ENCODE measurements around the gene GIPC3. TPM values are rescaled to one million over a fixed set of nuclear protein-coding genes. Genes with fewer than 3 reads are reported as not detected.

Gene GIPC3
- total and polyA plus RNA-seq, 2 of the 8 experiments (the other 6 are each of a cell fraction or from before 2014, with no cell fraction given): 1.0 to 1.2 TPM

DNA sequence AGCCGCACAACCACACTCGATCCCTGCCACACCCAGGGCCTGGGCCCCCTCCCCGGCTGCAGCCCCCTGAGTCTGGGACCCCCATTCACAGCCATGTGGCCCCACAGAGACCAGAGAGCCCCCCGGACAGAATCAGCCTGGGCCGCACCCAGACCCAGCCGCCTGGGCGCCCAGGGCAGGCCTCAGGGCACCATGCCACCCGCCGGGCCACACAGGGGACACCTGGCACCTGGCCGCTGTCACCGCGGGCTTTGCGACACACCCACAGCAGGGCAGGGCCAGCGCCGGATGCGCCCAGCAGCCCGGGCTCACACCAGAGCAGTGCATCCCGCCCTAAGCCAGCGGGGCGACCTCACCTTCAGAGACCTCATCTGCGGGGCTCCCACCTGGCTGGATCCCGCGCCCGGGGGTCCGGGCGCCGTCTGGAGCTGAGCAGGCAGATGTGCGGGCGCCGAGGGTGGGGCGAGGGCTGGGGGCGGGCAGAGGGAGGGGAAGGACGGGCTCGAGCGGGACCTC is 21.0 kb downstream of the GIPC3 start:
- H4K5ac ChIP-seq (ENCODE audit: insufficient read length, low read depth, low read length): no peak overlapping the region
- no peak overlapping the region for H2AK5ac ChIP-seq (ENCODE audit: low read depth, low read length)
- no peaks in the 10 kb centered on the region for H3K79me1 ChIP-seq (ENCODE audit: low read depth, low read length)
- H4K20me1 ChIP-seq (replicated peaks in 1 of 2; ENCODE audit: control insufficient read depth in 1 of 2, insufficient read depth in 2 of 2, low read length in 2 of 2): peaks cover 0 to 8% of the 10 kb centered on the region in 2 experiments
- CTCF ChIA-PET (ENCODE audit: partially characterized antibody): no interaction called here
- H2BK15ac ChIP-seq (ENCODE audit: low read length): 0 out of 2 replicates have a peak overlapping the region, but pooled peaks have one; percentile 99
- H3K18ac ChIP-seq (ENCODE audit: extremely low read depth, low read length): no peak overlapping the region
- peaks cover 3 to 14% (median 12%) of the 10 kb centered on the region in 4 experiments for H3K4me1 ChIP-seq (replicated peaks in 1 of 4; ENCODE audit: control insufficient read depth in 3 of 4, insufficient read depth in 4 of 4, low read length in 3 of 4)
- TF ChIP-seq NANOG (IDR thresholded peaks at IDR 0.05; ENCODE audit: insufficient read depth, low read depth, low read length, poor library complexity, severe bottlenecking) (no peak), GABPA (IDR thresholded peaks at IDR 0.05; ENCODE audit: borderline replicate concordance, insufficient read depth, low read length) (no peak), HDAC6 (IDR thresholded peaks at IDR 0.05; ENCODE audit: low read depth, low read length) (no peak), POLR2AphosphoS5 (IDR thresholded peaks at IDR 0.05; ENCODE audit: low read depth, low read length) (no peak), POU5F1 (IDR thresholded peaks at IDR 0.05; ENCODE audit: low read depth, low read length) (no peak), CBX8 (IDR thresholded peaks at IDR 0.05; ENCODE audit: borderline replicate concordance, low read depth, low read length) (no peak), RFX5 (IDR thresholded peaks at IDR 0.05; ENCODE audit: borderline replicate concordance, low read depth, low read length) (no peak), SP2 (IDR thresholded peaks at IDR 0.05; ENCODE audit: low read length) (no peak), SIX5 (IDR thresholded peaks at IDR 0.05; ENCODE audit: low read depth, low read length) (no peak), ASH2L (IDR thresholded peaks at IDR 0.05; ENCODE audit: low read length) (no peak)
- POLR2A ChIA-PET (ENCODE audit: partially characterized antibody): no interaction called here
- H2BK20ac ChIP-seq (ENCODE audit: low read length): no peak overlapping the region
- 0 out of 2 replicates have a peak overlapping the region, but pooled peaks have one; percentile 50 for H2BK12ac ChIP-seq (ENCODE audit: low read depth, low read length)
- FAIRE-seq (no peak), DNase-seq (ENCODE audit: low read depth in 1 of 2, low spot score in 2 of 2) (peak in 1 of 2 experiments; percentile 62)
- H3K27me3 ChIP-seq (replicated peaks in 1 of 4; ENCODE audit: control insufficient read depth in 3 of 4, extremely low read depth in 1 of 4, insufficient read depth in 3 of 4, low read length in 3 of 4): peaks cover 0 to 16% (median 13%) of the 10 kb centered on the region in 4 experiments; a peak in 5 of 7 replicates
- no peak overlapping the region for H4K91ac ChIP-seq (replicated peaks; ENCODE audit: insufficient read length, low read length)
- no peak overlapping the region for H2BK120ac ChIP-seq (replicated peaks; ENCODE audit: low read depth, low read length)
- peaks cover 18% of the 10 kb centered on the region; the same call in 1 of the 2 replicates for H3K23me2 ChIP-seq (ENCODE audit: low read depth, low read length)
- no peaks in the 10 kb centered on the region for H3K79me2 ChIP-seq (ENCODE audit: control insufficient read depth in 1 of 2, insufficient read depth in 2 of 2, low read length in 2 of 2)
- no peak overlapping the region for H3K4ac ChIP-seq (replicated peaks; ENCODE audit: insufficient read length, low read depth, low read length)
- no peak overlapping the region for H3K27ac ChIP-seq (ENCODE audit: low read depth, low read length)
- no peaks in the 10 kb centered on the region for H3K9me3 ChIP-seq (ENCODE audit: insufficient read depth in 2 of 2, low read depth in 1 of 2, low read length in 1 of 2)
- no peak overlapping the region for H2AFZ ChIP-seq (ENCODE audit: low read length)
- WGBS, 2 experiments (ENCODE audit: extremely low coverage in 1 of 2, insufficient coverage in 1 of 2, insufficient read length in 1 of 2, insufficient replicate concordance in 2 of 2, low coverage in 1 of 2, low lambda C conversion rate in 2 of 2, missing lambda C conversion rate in 1 of 2): 25% methylated on average over 27 of the region's 35 CpGs; no CpG with 5 or more reads in 1 of the 2 experiments
- H3K56ac ChIP-seq (replicated peaks; ENCODE audit: insufficient read length, low read depth, low read length): no peak overlapping the region
- H3K36me3 ChIP-seq (ENCODE audit: control insufficient read depth in 2 of 4, insufficient read depth in 4 of 4, low read length in 3 of 4): peaks cover 0 to 2% (median 0%) of the 10 kb centered on the region in 4 experiments; a peak in 1 of 8 replicates
- 0 out of 2 replicates have a peak overlapping the region, but pooled peaks have one; percentile 5 for H4K8ac ChIP-seq (ENCODE audit: extremely low read depth, insufficient read depth, low read length)
- no peak overlapping the region for H3K14ac ChIP-seq (ENCODE audit: insufficient read length)
- H3K4me2 ChIP-seq (ENCODE audit: insufficient read depth in 1 of 2, low read depth in 2 of 2, low read length in 2 of 2): peak overlapping the region; percentile 82 to 83
- H2BK5ac ChIP-seq (ENCODE audit: low read depth, low read length): no peak overlapping the region
- H3K4me3 ChIP-seq (ENCODE audit: extremely low read depth in 1 of 4, insufficient read depth in 2 of 4, low read depth in 3 of 4, low read length in 4 of 4): peak overlapping the region; percentile 15 to 64 (median 36); a peak in 7 of 8 replicates
- no peak overlapping the region; a peak in 1 of 7 replicates for H3K9ac ChIP-seq (replicated peaks in 1 of 4; ENCODE audit: extremely low read depth in 1 of 4, low read depth in 3 of 4, low read length in 3 of 4)
- H3K23ac ChIP-seq (ENCODE audit: insufficient read length): no peak overlapping the region
